Measurements from ENCODE around the gene GJA4.

GRCh38 chr1:34762474-34763141, 30.2 kb upstream of the GJA4 start:
- TF ChIP-seq, protein P1, sequence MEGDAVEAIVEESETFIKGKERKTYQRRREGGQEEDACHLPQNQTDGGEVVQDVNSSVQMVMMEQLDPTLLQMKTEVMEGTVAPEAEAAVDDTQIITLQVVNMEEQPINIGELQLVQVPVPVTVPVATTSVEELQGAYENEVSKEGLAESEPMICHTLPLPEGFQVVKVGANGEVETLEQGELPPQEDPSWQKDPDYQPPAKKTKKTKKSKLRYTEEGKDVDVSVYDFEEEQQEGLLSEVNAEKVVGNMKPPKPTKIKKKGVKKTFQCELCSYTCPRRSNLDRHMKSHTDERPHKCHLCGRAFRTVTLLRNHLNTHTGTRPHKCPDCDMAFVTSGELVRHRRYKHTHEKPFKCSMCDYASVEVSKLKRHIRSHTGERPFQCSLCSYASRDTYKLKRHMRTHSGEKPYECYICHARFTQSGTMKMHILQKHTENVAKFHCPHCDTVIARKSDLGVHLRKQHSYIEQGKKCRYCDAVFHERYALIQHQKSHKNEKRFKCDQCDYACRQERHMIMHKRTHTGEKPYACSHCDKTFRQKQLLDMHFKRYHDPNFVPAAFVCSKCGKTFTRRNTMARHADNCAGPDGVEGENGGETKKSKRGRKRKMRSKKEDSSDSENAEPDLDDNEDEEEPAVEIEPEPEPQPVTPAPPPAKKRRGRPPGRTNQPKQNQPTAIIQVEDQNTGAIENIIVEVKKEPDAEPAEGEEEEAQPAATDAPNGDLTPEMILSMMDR (IDR thresholded peaks at IDR 0.05; ENCODE audit: poor library complexity) = no peak
- no peak for TF ChIP-seq EZH2 (IDR thresholded peaks at IDR 0.05; ENCODE audit: borderline replicate concordance)
